Ishikawa (cell line): ENCODE data around the gene MRPL36.

Experiments used
- CEBPB ChIP-seq: IDR thresholded peaks from 2 replicates; pipeline ENCODE4 v1.6.1; 2012
- CREB1 ChIP-seq: IDR thresholded peaks from 2 replicates; pipeline ENCODE4 v1.6.1; 2012; ENCODE audit warnings: low read depth
- EGR1 ChIP-seq: IDR thresholded peaks from 2 replicates; pipeline ENCODE4 v1.6.1; 2012
- EP300 ChIP-seq: IDR thresholded peaks from 2 replicates; pipeline ENCODE4 v1.6.1; 2012; ENCODE audit warnings: borderline replicate concordance
- MAX ChIP-seq: IDR thresholded peaks from 2 replicates; pipeline ENCODE4 v1.6.1; 2012
- NFIC ChIP-seq: IDR thresholded peaks from 2 replicates; pipeline ENCODE4 v1.6.1; 2012
- RAD21 ChIP-seq: IDR thresholded peaks from 2 replicates; pipeline ENCODE4 v1.6.1; 2012; ENCODE audit warnings: low read depth
- REST ChIP-seq: IDR thresholded peaks from 2 replicates; pipeline ENCODE4 v1.6.1; 2012; ENCODE audit warnings: low read depth, mild to moderate bottlenecking
- TAF1 ChIP-seq: IDR thresholded peaks from 2 replicates; pipeline ENCODE4 v1.6.1; 2012; ENCODE audit warnings: low read depth, mild to moderate bottlenecking
- TCF12 ChIP-seq: IDR thresholded peaks from 2 replicates; pipeline ENCODE4 v1.6.1; 2012; ENCODE audit warnings: low read depth
- YY1 ChIP-seq: IDR thresholded peaks from 2 replicates; pipeline ENCODE4 v1.6.1; 2012; ENCODE audit warnings: low read depth

- TF ChIP-seq RAD21: no peak
- TF ChIP-seq YY1: no peak
- no peak for TF ChIP-seq EP300
- TF ChIP-seq REST: no peak
- no peak for TF ChIP-seq MAX
- no peak for TF ChIP-seq NFIC
- TF ChIP-seq CEBPB: no peak
- TF ChIP-seq TCF12: no peak
- no peak for TF ChIP-seq CREB1
- TF ChIP-seq EGR1: no peak
- no peak for TF ChIP-seq TAF1
These were observed 17.8 kb upstream of the MRPL36 start for GRCh38 chr5:1817261-1818043.
